ENCODE results near the gene CHST13.

The CHST13 gene

DNA sequence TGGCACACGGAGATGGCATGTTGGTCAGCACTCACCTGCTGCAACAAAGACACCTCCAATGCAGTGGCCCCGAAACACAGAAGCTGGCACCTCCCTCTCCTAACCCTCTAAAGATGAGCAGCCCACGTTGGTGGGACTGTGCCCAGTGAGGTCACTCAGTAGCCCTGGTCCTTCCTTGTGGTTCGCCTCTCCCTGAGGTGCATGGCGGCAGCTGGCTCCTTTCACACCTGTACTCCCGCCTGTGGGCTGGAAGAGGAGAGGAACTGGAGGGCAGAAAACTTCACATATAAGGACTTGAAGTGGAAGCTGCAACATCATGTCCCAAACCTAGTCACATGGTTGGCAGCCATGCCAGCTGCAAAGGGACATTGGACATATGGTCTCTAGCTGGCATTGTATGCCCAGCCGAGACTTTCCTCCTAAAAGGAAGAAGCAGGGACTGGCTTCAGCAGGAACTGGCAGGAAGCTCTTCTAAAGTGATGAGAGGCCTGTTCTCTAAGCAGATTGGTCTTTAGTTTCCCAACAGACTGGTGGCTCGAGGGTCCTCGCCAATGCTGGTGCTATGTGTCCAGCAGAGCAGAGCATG, 45.5 kb downstream of the CHST13 start:
- TF ChIP-seq, protein P1, sequence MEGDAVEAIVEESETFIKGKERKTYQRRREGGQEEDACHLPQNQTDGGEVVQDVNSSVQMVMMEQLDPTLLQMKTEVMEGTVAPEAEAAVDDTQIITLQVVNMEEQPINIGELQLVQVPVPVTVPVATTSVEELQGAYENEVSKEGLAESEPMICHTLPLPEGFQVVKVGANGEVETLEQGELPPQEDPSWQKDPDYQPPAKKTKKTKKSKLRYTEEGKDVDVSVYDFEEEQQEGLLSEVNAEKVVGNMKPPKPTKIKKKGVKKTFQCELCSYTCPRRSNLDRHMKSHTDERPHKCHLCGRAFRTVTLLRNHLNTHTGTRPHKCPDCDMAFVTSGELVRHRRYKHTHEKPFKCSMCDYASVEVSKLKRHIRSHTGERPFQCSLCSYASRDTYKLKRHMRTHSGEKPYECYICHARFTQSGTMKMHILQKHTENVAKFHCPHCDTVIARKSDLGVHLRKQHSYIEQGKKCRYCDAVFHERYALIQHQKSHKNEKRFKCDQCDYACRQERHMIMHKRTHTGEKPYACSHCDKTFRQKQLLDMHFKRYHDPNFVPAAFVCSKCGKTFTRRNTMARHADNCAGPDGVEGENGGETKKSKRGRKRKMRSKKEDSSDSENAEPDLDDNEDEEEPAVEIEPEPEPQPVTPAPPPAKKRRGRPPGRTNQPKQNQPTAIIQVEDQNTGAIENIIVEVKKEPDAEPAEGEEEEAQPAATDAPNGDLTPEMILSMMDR (IDR thresholded peaks at IDR 0.05; ENCODE audit: borderline replicate concordance, extremely low read depth, low read length, poor library complexity, severe bottlenecking): no peak
- no peak for TF ChIP-seq EZH2 (IDR thresholded peaks at IDR 0.05; ENCODE audit: borderline replicate concordance, low read depth, low read length, severe bottlenecking)
- ATAC-seq (ENCODE audit: insufficient read depth, low read depth): no peak
- no peaks in the 10 kb centered on the region for H4K20me1 ChIP-seq (ENCODE audit: insufficient read depth, low read length)

DNA sequence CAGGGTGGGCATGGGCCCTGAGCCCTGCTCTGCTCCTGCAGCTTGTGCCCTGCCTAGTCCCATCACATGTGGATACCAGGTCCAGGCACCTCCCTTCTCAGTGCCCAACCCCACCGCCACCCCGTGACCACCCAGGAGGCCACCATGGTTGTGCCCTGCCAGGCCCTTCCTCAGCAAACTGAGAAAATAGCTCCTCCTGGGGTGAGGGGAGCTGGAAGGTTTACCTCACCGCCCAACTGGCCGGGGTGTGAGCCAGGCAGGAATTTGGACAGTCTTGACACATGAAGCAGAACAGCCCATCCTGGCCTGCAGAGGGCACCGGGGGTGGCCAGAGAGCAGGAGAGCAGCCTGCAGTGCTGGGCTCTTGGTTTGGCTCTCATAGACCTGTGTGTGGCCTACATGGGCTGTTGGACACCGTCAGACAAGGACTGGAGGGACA, 46.2 kb downstream of the CHST13 start:
- Histone ChIP-seq H3K4me2 (ENCODE audit: insufficient read depth, low read length) (no peak overlapping the region), H2AFZ (ENCODE audit: low read depth, low read length) (no peak overlapping the region), H3K9me3 (ENCODE audit: insufficient read depth, low read length, severe bottlenecking) (no peaks in the 10 kb centered on the region), H3K27me3 (ENCODE audit: insufficient read depth, low read length, poor library complexity) (no peaks in the 10 kb centered on the region), H3K4me3 (ENCODE audit: low read depth in 1 of 2, low read length in 2 of 2) (no peak overlapping the region), H3K79me2 (ENCODE audit: insufficient read depth, low read length) (no peaks in the 10 kb centered on the region), H3K27ac (ENCODE audit: low read length) (no peak overlapping the region), H3K9ac (ENCODE audit: low read depth, low read length) (no peak overlapping the region), H3K4me1 (ENCODE audit: insufficient read depth, low read length) (no peaks in the 10 kb centered on the region), H4K20me1 (ENCODE audit: insufficient read depth, low read length) (no peaks in the 10 kb centered on the region), H3K36me3 (ENCODE audit: insufficient read depth, low read length) (no peaks in the 10 kb centered on the region)
- ATAC-seq (ENCODE audit: insufficient read depth, low read depth) (no peak), DNase-seq (no peak)
- TF ChIP-seq, protein P1 (IDR thresholded peaks at IDR 0.05; ENCODE audit: borderline replicate concordance, extremely low read depth, low read length, poor library complexity, severe bottlenecking): no peak
- TF ChIP-seq EZH2 (IDR thresholded peaks at IDR 0.05; ENCODE audit: borderline replicate concordance, low read depth, low read length, severe bottlenecking): no peak

More for the DNA sequence above, 45.5 kb downstream of the CHST13 start:
- Histone ChIP-seq H3K4me3 (ENCODE audit: low read depth in 1 of 2, low read length in 2 of 2) (no peak overlapping the region), H3K9ac (ENCODE audit: low read depth, low read length) (no peak overlapping the region), H3K27ac (ENCODE audit: low read length) (no peak overlapping the region), H2AFZ (ENCODE audit: low read depth, low read length) (no peak overlapping the region), H3K36me3 (ENCODE audit: insufficient read depth, low read length) (no peaks in the 10 kb centered on the region), H3K4me1 (ENCODE audit: insufficient read depth, low read length) (no peaks in the 10 kb centered on the region), H3K9me3 (ENCODE audit: insufficient read depth, low read length, severe bottlenecking) (no peaks in the 10 kb centered on the region), H3K4me2 (ENCODE audit: insufficient read depth, low read length) (no peak overlapping the region), H3K79me2 (ENCODE audit: insufficient read depth, low read length) (no peaks in the 10 kb centered on the region), H3K27me3 (ENCODE audit: insufficient read depth, low read length, poor library complexity) (no peaks in the 10 kb centered on the region)
- no peak for DNase-seq

DNA sequence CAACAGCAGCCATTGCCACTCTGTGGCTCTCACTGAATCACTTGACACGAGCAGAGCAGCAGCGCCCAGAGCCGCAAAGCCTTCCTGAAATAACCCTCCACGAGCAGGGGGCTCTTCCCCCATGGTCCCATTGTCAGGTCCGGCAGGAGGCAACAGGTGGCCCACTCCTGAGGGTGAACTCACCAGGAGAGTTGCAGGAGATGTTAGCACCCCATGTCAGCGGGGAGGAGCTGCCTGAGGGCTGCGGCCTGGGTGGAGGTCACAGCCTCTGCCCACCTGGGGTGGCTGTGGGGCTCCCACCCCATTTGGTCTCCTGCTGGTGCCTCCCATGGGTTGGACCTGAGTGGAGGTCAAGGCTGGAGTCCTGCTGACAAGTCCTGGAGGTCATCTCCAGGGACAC, 47.1 kb downstream of the CHST13 start:
- no peak overlapping the region for H3K9ac ChIP-seq (ENCODE audit: low read depth, low read length)
- ATAC-seq (ENCODE audit: insufficient read depth, low read depth) (no peak), DNase-seq (no peak)
- no peak overlapping the region for H3K4me3 ChIP-seq (ENCODE audit: low read depth in 1 of 2, low read length in 2 of 2)
- no peaks in the 10 kb centered on the region for H3K4me1 ChIP-seq (ENCODE audit: insufficient read depth, low read length)
- H3K4me2 ChIP-seq (ENCODE audit: insufficient read depth, low read length): no peak overlapping the region
- H3K9me3 ChIP-seq (ENCODE audit: insufficient read depth, low read length, severe bottlenecking): no peaks in the 10 kb centered on the region
- H3K27ac ChIP-seq (ENCODE audit: low read length): no peak overlapping the region
- H3K79me2 ChIP-seq (ENCODE audit: insufficient read depth, low read length): no peaks in the 10 kb centered on the region
- no peak for TF ChIP-seq EZH2 (IDR thresholded peaks at IDR 0.05; ENCODE audit: borderline replicate concordance, low read depth, low read length, severe bottlenecking)
- TF ChIP-seq, protein P1 (IDR thresholded peaks at IDR 0.05; ENCODE audit: borderline replicate concordance, extremely low read depth, low read length, poor library complexity, severe bottlenecking): no peak
- no peak overlapping the region for H2AFZ ChIP-seq (ENCODE audit: low read depth, low read length)
- H4K20me1 ChIP-seq (ENCODE audit: insufficient read depth, low read length): no peaks in the 10 kb centered on the region
- H3K27me3 ChIP-seq (ENCODE audit: insufficient read depth, low read length, poor library complexity): no peaks in the 10 kb centered on the region
- no peaks in the 10 kb centered on the region for H3K36me3 ChIP-seq (ENCODE audit: insufficient read depth, low read length)
